Uterus (tissue), 4 donors: ENCODE data around the gene CLEC5A. TPM values are rescaled to one million over a fixed set of nuclear protein-coding genes. Genes with fewer than 3 reads are reported as not detected.

ENCODE experiments used
- DNase-seq, 2 donors: peaks; one replicate each; pipeline ENCODE4 v3.0.0-alpha.2; 2019 to 2020
- H3K27ac ChIP-seq, 2 donors: fragments of 200-600 bp; sonication (generic); 1 replicate in 1 of 2; 2 replicates in 1 of 2; pipeline ENCODE4 v1.5.1; 2016 to 2018
- H3K27me3 ChIP-seq, 2 donors: fragments of 200-600 bp; sonication (generic); one replicate each; pipeline ENCODE4 v1.5.1; 2018 to 2019; ENCODE audit warnings: control low read depth in 1 of 2
- H3K36me3 ChIP-seq, 2 donors: fragments of 200-600 bp; sonication (generic); one replicate each; pipeline ENCODE4 v1.5.1; 2019; ENCODE audit warnings: control low read depth in 1 of 2
- H3K4me1 ChIP-seq, 2 donors: fragments of 200-600 bp; sonication (generic); one replicate each; pipeline ENCODE4 v1.5.1; 2018 to 2019; ENCODE audit warnings: control low read depth in 1 of 2
- H3K4me3 ChIP-seq, 2 donors: fragments of 200-600 bp; sonication (generic); 1 replicate in 1 of 2; 2 replicates in 1 of 2; pipeline ENCODE4 v1.5.1; 2018 to 2019; ENCODE audit warnings: mild to moderate bottlenecking in 1 of 2
- H3K9me3 ChIP-seq, 2 donors: fragments of 200-600 bp; sonication (generic); one replicate each; pipeline ENCODE4 v1.5.1; 2019; ENCODE audit warnings: control low read depth in 1 of 2
- POLR2A ChIP-seq, 2 donors: fragments of 450-650 bp; IDR thresholded peaks; one replicate each; pipeline ENCODE4 v1.6.1; 2016; ENCODE audit warnings: antibody characterized with exemption in 2 of 2, mild to moderate bottlenecking in 1 of 2, moderate library complexity in 1 of 2
- intact Hi-C: fragments of 100-400 bp; cut with DNase I; formaldehyde crosslinking; loops from one replicate; pipeline ENCODE4 v1.15.1; 2023; ENCODE audit warnings: low total_unique reads
- total RNA-seq, 4 donors: library from RNA; depleted of rRNA in 3 of 4; stranded (reverse); fragments of >200 nt in 3 of 4; gene quantifications; one replicate each; pipeline versions ENCODE4 v1.1.0 to v1.2.4, GENCODE V29; 2014 to 2023
- TF ChIP-seq, protein P1 (sequence below), 4 experiments: fragments of 200-600 bp in 2 of 4; fragments of 450-650 bp in 2 of 4; sonication (generic) in 2 of 4; IDR thresholded peaks; one replicate each; pipeline ENCODE4 v1.5.1; 2016 to 2019; ENCODE audit warnings: antibody characterized with exemption in 4 of 4, mild to moderate bottlenecking in 2 of 4, moderate library complexity in 1 of 4
- donor health status: DM: yes; HTN: yes; CAD: no.

Gene CLEC5A
- total RNA-seq, 4 donors from 2014 or later, result 0.28 to 3.8 TPM; not detected in 2

DNA sequence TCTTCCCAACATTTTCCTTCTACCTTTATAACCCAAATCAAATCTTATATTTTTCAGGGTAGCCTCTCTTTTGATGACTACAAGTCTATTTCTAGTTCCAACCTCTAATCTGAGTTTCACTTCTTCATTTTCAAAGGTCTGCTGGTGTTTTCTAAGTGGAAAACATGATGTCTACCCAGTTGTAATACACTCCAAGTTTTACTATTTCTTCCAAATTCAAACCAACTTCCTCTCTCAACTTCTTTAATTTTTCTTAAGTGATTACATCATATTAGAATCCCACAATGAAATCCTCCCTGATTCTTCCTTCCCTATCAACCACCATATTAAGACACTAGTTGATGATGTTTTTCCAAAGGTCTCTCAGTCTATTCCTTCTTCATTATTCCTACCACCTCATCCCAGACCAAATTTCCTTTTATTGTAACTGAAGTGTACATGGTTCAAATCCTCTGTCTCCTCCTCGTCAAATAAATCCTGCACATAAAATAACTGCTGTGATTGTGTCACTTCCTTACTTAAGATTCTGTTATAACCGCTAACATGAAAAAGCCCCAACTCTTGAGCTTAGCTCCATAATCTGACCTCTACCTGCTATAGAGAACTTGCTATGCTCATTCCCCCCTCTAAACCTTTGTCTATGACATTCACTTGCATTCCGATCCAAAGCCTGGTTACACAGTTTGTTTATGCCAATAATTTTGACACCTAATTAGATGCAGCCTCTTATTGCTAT is 14.1 kb upstream of the CLEC5A start:
- no peaks in the 10 kb centered on the region for H3K4me1 ChIP-seq
- H3K4me3 ChIP-seq, result no peak overlapping the region
- no peaks in the 10 kb centered on the region for H3K9me3 ChIP-seq
- no peak for DNase-seq
- H3K27me3 ChIP-seq, result no peaks in the 10 kb centered on the region
- intact Hi-C loops, result no loop called here
- H3K36me3 ChIP-seq, result no peaks in the 10 kb centered on the region
- TF ChIP-seq POLR2A (IDR thresholded peaks at IDR 0.05), result no peak
- TF ChIP-seq, protein P1, sequence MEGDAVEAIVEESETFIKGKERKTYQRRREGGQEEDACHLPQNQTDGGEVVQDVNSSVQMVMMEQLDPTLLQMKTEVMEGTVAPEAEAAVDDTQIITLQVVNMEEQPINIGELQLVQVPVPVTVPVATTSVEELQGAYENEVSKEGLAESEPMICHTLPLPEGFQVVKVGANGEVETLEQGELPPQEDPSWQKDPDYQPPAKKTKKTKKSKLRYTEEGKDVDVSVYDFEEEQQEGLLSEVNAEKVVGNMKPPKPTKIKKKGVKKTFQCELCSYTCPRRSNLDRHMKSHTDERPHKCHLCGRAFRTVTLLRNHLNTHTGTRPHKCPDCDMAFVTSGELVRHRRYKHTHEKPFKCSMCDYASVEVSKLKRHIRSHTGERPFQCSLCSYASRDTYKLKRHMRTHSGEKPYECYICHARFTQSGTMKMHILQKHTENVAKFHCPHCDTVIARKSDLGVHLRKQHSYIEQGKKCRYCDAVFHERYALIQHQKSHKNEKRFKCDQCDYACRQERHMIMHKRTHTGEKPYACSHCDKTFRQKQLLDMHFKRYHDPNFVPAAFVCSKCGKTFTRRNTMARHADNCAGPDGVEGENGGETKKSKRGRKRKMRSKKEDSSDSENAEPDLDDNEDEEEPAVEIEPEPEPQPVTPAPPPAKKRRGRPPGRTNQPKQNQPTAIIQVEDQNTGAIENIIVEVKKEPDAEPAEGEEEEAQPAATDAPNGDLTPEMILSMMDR (IDR thresholded peaks at IDR 0.05), result no peak
- no peak overlapping the region for H3K27ac ChIP-seq

DNA sequence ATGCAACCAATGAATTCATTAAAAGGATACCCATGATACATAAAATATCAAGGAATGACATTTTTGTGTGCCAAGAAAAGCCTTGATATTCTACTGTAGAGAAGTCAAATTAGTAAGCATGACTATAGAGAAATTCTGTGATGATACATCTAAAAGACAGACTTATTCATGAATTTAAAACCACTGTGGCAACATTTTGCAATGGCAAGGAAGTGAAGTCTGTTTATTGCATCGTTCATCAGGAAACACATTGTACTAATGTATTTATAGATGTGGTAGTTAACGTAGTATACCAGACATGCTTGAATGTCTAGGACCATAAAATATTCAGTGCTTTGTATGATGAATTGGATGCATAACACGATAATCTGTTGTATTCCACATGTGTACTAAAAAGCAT is 9.3 kb upstream of the CLEC5A start:
- TF ChIP-seq, protein P1 (IDR thresholded peaks at IDR 0.05), result no peak
- no peak for TF ChIP-seq POLR2A (IDR thresholded peaks at IDR 0.05)
- DNase-seq, result no peak
- no peaks in the 10 kb centered on the region for H3K9me3 ChIP-seq
- H3K27ac ChIP-seq, result no peak overlapping the region
- no peak overlapping the region for H3K4me3 ChIP-seq
- no peaks in the 10 kb centered on the region for H3K27me3 ChIP-seq
- intact Hi-C loops, result no loop called here
- H3K36me3 ChIP-seq, result no peaks in the 10 kb centered on the region
- no peaks in the 10 kb centered on the region for H3K4me1 ChIP-seq

DNA sequence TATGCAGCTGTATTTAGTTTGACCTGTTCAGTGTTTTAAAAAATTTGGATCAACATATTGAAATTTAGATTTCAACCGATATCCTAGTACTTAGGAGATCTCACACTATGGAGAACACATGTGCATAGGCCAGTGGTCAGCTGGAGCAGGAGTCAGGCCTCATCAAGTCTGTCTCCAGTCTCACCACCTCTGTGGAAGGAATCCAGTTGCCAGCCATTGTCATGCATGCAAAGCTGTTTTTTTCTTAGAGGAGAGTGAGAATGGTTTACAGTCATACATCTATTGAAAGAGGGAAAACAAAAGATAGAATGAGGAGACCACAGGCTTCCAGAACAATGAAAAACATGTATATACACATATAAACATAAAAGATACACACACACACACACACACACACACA is 7.6 kb upstream of the CLEC5A start:
- TF ChIP-seq, protein P1 (IDR thresholded peaks at IDR 0.05), result no peak
- no peak for TF ChIP-seq POLR2A (IDR thresholded peaks at IDR 0.05)

DNA sequence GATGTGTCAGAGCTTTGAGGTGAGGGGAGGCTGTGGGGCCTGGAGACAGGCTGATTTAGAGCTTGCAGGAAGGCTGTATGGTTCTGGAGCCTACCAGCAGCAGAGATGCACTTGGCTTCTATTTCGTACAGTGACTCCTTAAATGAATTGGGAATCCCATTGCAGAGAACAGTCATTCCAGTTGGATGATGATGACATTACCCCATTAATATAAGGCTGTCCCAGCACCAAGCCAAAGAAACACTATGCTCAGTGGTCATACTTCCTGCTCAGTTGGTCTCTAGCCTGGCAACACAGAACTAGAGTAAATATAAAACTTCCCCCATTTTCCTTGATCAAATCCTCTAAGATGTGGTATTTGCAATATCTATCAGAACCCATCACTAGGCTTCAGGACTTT is 5.7 kb upstream of the CLEC5A start:
- no peak for DNase-seq
- Histone ChIP-seq H3K36me3 (no peaks in the 10 kb centered on the region), H3K9me3 (no peaks in the 10 kb centered on the region), H3K27me3 (no peaks in the 10 kb centered on the region), H3K27ac (no peak overlapping the region), H3K4me1 (no peaks in the 10 kb centered on the region), H3K4me3 (no peak overlapping the region)
- intact Hi-C loops, result no loop called here
- TF ChIP-seq, protein P1 (IDR thresholded peaks at IDR 0.05), result no peak
- no peak for TF ChIP-seq POLR2A (IDR thresholded peaks at IDR 0.05)

More for the DNA sequence above, 7.6 kb upstream of the CLEC5A start:
- H3K27me3 ChIP-seq, result no peaks in the 10 kb centered on the region
- H3K9me3 ChIP-seq, result no peaks in the 10 kb centered on the region
- no peaks in the 10 kb centered on the region for H3K36me3 ChIP-seq
- H3K4me3 ChIP-seq, result no peak overlapping the region
- intact Hi-C loops, result no loop called here
- no peak overlapping the region for H3K27ac ChIP-seq
- DNase-seq, result no peak
- H3K4me1 ChIP-seq, result no peaks in the 10 kb centered on the region

DNA sequence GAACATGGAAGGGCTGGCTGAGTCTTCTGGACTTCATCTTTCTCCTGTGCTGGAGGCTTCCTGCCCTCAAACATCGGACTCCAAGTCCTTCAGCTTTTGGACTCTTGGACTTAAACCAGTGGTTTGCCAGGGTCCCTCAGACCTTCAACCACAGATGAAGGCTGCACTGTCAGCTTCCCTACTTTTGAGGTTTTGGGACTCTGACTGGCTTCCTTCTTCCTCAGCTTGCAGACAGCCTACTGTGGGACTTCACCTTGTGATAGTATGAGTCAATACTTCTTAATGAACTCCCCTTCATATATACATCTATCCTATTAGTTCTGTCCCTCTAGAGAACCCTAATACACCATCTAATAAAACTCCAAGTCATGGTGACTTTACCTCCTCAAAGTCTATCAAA is 4.0 kb upstream of the CLEC5A start:
- Histone ChIP-seq H3K9me3 (no peaks in the 10 kb centered on the region), H3K4me1 (no peaks in the 10 kb centered on the region), H3K27me3 (no peaks in the 10 kb centered on the region), H3K36me3 (no peaks in the 10 kb centered on the region), H3K4me3 (no peak overlapping the region), H3K27ac (no peak overlapping the region)
- intact Hi-C loops, result no loop called here
- TF ChIP-seq, protein P1 (IDR thresholded peaks at IDR 0.05), result no peak
- TF ChIP-seq POLR2A (IDR thresholded peaks at IDR 0.05), result no peak
- no peak for DNase-seq
